K562 (cell line): ENCODE results near the gene EPB41L1. TPM values are rescaled to one million over a fixed set of nuclear protein-coding genes. Genes with fewer than 3 reads are reported as not detected.

ENCODE experiments used
- CLOCK ChIP-seq: fragments of 250-450 bp; sonication (Bioruptor Pico); IDR thresholded peaks from 2 replicates; pipeline ENCODE4 v1.4.0; 2020; ENCODE audit warnings: mild to moderate bottlenecking, moderate library complexity, borderline replicate concordance
- E2F1 ChIP-seq: sonication (generic); formaldehyde crosslinking; IDR thresholded peaks from 2 replicates; pipeline ENCODE4 v1.8.1; 2023; ENCODE audit warnings: mild to moderate bottlenecking, missing genetic modification reagents, moderate library complexity
- E4F1 ChIP-seq: fragments of 250-450 bp; sonication (Bioruptor Pico); IDR thresholded peaks from 2 replicates; pipeline ENCODE4 v1.5.0; 2021; ENCODE audit warnings: mild to moderate bottlenecking, borderline replicate concordance
- ESRRB ChIP-seq: fragments of 250-450 bp; sonication (Bioruptor Pico); IDR thresholded peaks from 2 replicates; pipeline ENCODE4 v1.5.0; 2020; ENCODE audit warnings: mild to moderate bottlenecking, moderate library complexity, borderline replicate concordance
- FUS ChIP-seq: fragments of 200-400 bp; formaldehyde crosslinking; optimal IDR thresholded peaks from 2 replicates; pipeline ENCODE3; 2017; ENCODE audit warnings: low read depth, low read length
- GABPB1 ChIP-seq: sonication (generic); formaldehyde crosslinking; IDR thresholded peaks from 2 replicates; pipeline ENCODE4 v1.8.0; 2022; ENCODE audit warnings: mild to moderate bottlenecking, missing genetic modification reagents
- GATAD2B ChIP-seq: fragments of 450-650 bp; IDR thresholded peaks from 2 replicates; pipeline ENCODE4 v1.6.1; 2017; ENCODE audit warnings: mild to moderate bottlenecking, borderline replicate concordance
- GTF2A2 ChIP-seq: IDR thresholded peaks from 2 replicates; pipeline ENCODE4 v1.6.1; 2016; ENCODE audit warnings: mild to moderate bottlenecking, missing genetic modification characterization, missing compliant biosample characterization
- HBP1 ChIP-seq: fragments of 450-650 bp; formaldehyde crosslinking; IDR thresholded peaks from 2 replicates; pipeline ENCODE4 v1.4.0; 2022; ENCODE audit warnings: missing genetic modification characterization
- JUN ChIP-seq, 2 experiments: sonication (generic) in 1 of 2; formaldehyde crosslinking in 1 of 2; IDR thresholded peaks; 2 replicates each; pipeline versions ENCODE4 v1.6.1 to v1.8.0; 2012 to 2022; ENCODE audit warnings: borderline replicate concordance in 2 of 2, mild to moderate bottlenecking in 2 of 2, improper control_type of control experiment in 1 of 2, low read depth in 1 of 2, low read length in 1 of 2, missing genetic modification reagents in 1 of 2
- KDM5B ChIP-seq: fragments of 200-600 bp; sonication (generic); IDR thresholded peaks from 2 replicates; pipeline ENCODE4 v1.6.1; 2012; ENCODE audit warnings: low read depth, mild to moderate bottlenecking, moderate library complexity, low read length, control low read depth, inconsistent platforms; ENCODE audit not compliant: insufficient replicate concordance
- KHSRP ChIP-seq: fragments of 450-650 bp; IDR thresholded peaks from 2 replicates; pipeline ENCODE4 v1.6.1; 2017
- MECOM ChIP-seq: fragments of 250-450 bp; sonication (Bioruptor Pico); IDR thresholded peaks from 2 replicates; pipeline ENCODE4 v1.8.0; 2022; ENCODE audit warnings: inconsistent platforms
- PHB2 ChIP-seq: fragments of 450-650 bp; IDR thresholded peaks from 2 replicates; pipeline ENCODE4 v1.6.1; 2017; ENCODE audit warnings: low read depth
- POLR2AphosphoS2 ChIP-seq: IDR thresholded peaks from 2 replicates; pipeline ENCODE4 v1.6.1; 2012; ENCODE audit warnings: low read length, improper control_type of control experiment
- SNIP1 ChIP-seq: fragments of 450-650 bp; IDR thresholded peaks from 2 replicates; pipeline ENCODE4 v1.7.1; 2017; ENCODE audit warnings: low read depth, mild to moderate bottlenecking
- STAT5A ChIP-seq: IDR thresholded peaks from 2 replicates; pipeline ENCODE4 v1.6.1; 2012; ENCODE audit warnings: low read length, inconsistent platforms, borderline replicate concordance
- ZNF143 ChIP-seq: sonication (generic); formaldehyde crosslinking; IDR thresholded peaks from 2 replicates; pipeline ENCODE4 v1.9.0; 2022; ENCODE audit warnings: mild to moderate bottlenecking, missing genetic modification reagents
- ZNF263 ChIP-seq: sonication (generic); formaldehyde crosslinking; IDR thresholded peaks from 2 replicates; pipeline ENCODE4 v1.8.0; 2022; ENCODE audit warnings: mild to moderate bottlenecking, missing genetic modification reagents, borderline replicate concordance
- ZNF3 ChIP-seq: fragments of 250-450 bp; sonication (Bioruptor Pico); IDR thresholded peaks from 2 replicates; pipeline ENCODE4 v1.5.0; 2021; ENCODE audit warnings: mild to moderate bottlenecking, moderate library complexity
- polyA plus RNA-seq, 8 experiments: library from polyadenylated mRNA; depleted of rRNA in 4 of 8; stranded (reverse) in 5 of 8; unstranded in 3 of 8; fragments of >200 nt; fragmentation: Nextera tagmentation in 2 of 8; fragmentation: Illumina TruSeq in 1 of 8; extraction: Ambion mirVana in 2 of 8; extraction: Trizol in 1 of 8; gene quantifications; 2 replicates each; pipeline versions ENCODE4 v1.2.1 to v1.2.3, GENCODE V29; 2011 to 2014; ENCODE audit warnings: inconsistent platforms in 1 of 8, missing spikeins in 1 of 8
- total RNA-seq, 7 experiments: library from RNA; depleted of rRNA in 6 of 7; stranded (reverse); fragments of >200 nt in 6 of 7; fragmentation: Illumina TruSeq in 2 of 7; extraction: Trizol in 2 of 7; gene quantifications; 2 replicates each; pipeline versions ENCODE4 v1.2.1 to v1.2.3, GENCODE V29; 2011 to 2021; ENCODE audit warnings: low replicate concordance in 1 of 7

The EPB41L1 gene
- total and polyA plus RNA-seq, 9 of the 15 experiments (the other 6 are each of a cell fraction or from before 2014, with no cell fraction given), result 0.11 to 4.3 (median 1.3) TPM

GRCh38 chr20:36235892-36236785 lies 81.6 kb downstream of the EPB41L1 start, which contains the start of gene AAR2 (continued):
- TF ChIP-seq GTF2A2 (tag) (peak; percentile 67), POLR2AphosphoS2 (no peak), ZNF143 (no peak), ZNF3 (CRISPR knock-in tag) (no peak), JUN (IDR thresholded peaks at IDR 0.05; ENCODE audit: borderline replicate concordance, low read depth, low read length) (no peak), JUN (CRISPR knock-in tag; IDR thresholded peaks at IDR 0.05; ENCODE audit: borderline replicate concordance) (peak; percentile 33; the same call in 1 of the 2 replicates), E4F1 (CRISPR knock-in tag) (no peak), E2F1 (CRISPR knock-in tag) (no peak), GATAD2B (peak; percentile 56; the same call in 1 of the 2 replicates), MECOM (CRISPR knock-in tag) (no peak), PHB2 (no peak), FUS (no peak), HBP1 (no peak), KDM5B (peak; percentile 87), GABPB1 (peak; percentile 99), KHSRP (no peak), CLOCK (CRISPR knock-in tag) (no peak), ZNF263 (no peak; the same call in 1 of the 2 replicates), ESRRB (CRISPR knock-in tag) (no peak), STAT5A (no peak), SNIP1 (no peak)
